Neural cell (in vitro differentiated cells): ENCODE measurements around the gene CPNE4. TPM values are rescaled to one million over a fixed set of nuclear protein-coding genes. Genes with fewer than 3 reads are reported as not detected.

Source experiments
- H2AFZ ChIP-seq: fragments of 200-600, 300-800 bp; sonication (generic), shearing (Covaris generic); 2 replicates; pipeline ENCODE4 v1.6.0; 2014; ENCODE audit warnings: low read depth, mild to moderate bottlenecking, antibody characterized with exemption, low read length, moderate library complexity
- H3F3A ChIP-seq: fragments of 200-600 bp; shearing (Covaris generic); 2 replicates; pipeline ENCODE4 v1.6.1; 2016; ENCODE audit warnings: mild to moderate bottlenecking, moderate library complexity, mixed read lengths, antibody characterized with exemption, low read length; ENCODE audit not compliant: insufficient read depth, poor library complexity, severe bottlenecking
- H3K27ac ChIP-seq: fragments of 200-600, 300-800 bp; sonication (generic), shearing (Covaris generic); 2 replicates; pipeline ENCODE4 v1.5.1; 2014; ENCODE audit warnings: mild to moderate bottlenecking, low read length, moderate library complexity
- H3K27me3 ChIP-seq: fragments of 300-800, 200-600 bp; sonication (generic), shearing (Covaris generic); 2 replicates; pipeline ENCODE4 v1.6.0; 2014; ENCODE audit warnings: mild to moderate bottlenecking, low read depth, low read length, moderate library complexity; ENCODE audit not compliant: insufficient read depth
- H3K36me3 ChIP-seq: fragments of 300-800, 200-600 bp; sonication (generic), shearing (Covaris generic); 2 replicates; pipeline ENCODE4 v1.5.1; 2014; ENCODE audit warnings: mild to moderate bottlenecking, antibody characterized with exemption, low read length, moderate library complexity; ENCODE audit not compliant: insufficient read depth
- H3K4me2 ChIP-seq: fragments of 300-800, 200-600 bp; sonication (generic), shearing (Covaris generic); 2 replicates; pipeline ENCODE4 v1.6.0; 2014; ENCODE audit warnings: mild to moderate bottlenecking, low read length
- H3K4me3 ChIP-seq: fragments of 300-800, 200-600 bp; sonication (generic), shearing (Covaris generic); 2 replicates; pipeline ENCODE4 v1.5.1; 2014; ENCODE audit warnings: mild to moderate bottlenecking, low read length, moderate library complexity
- H3K79me2 ChIP-seq: fragments of 200-600 bp; shearing (Covaris generic); replicated peaks from 2 replicates; pipeline ENCODE4 v1.6.0; 2014; ENCODE audit warnings: mild to moderate bottlenecking, low read length, moderate library complexity; ENCODE audit not compliant: insufficient read depth
- H3K9ac ChIP-seq: fragments of 300-800, 200-600 bp; sonication (generic), shearing (Covaris generic); 2 replicates; pipeline ENCODE4 v1.6.1; 2016; ENCODE audit warnings: mild to moderate bottlenecking, low read length, mixed read lengths
- H3K9me2 ChIP-seq: fragments of 200-600 bp; shearing (Covaris generic); 2 replicates; pipeline ENCODE4 v1.6.1; 2016; ENCODE audit warnings: mild to moderate bottlenecking, low read length, mixed read lengths; ENCODE audit not compliant: insufficient read depth
- H3K9me3 ChIP-seq: fragments of 200-600, 300-800 bp; sonication (generic), shearing (Covaris generic); 2 replicates; pipeline ENCODE4 v1.6.1; 2016; ENCODE audit warnings: mild to moderate bottlenecking, mixed run types, low read length, moderate library complexity, mixed read lengths
- H4K20me1 ChIP-seq: fragments of 200-600 bp; shearing (Covaris generic); 2 replicates; pipeline ENCODE4 v1.6.1; 2016; ENCODE audit warnings: mild to moderate bottlenecking, mixed run types; ENCODE audit not compliant: insufficient read depth
- CTCF ChIP-seq: fragments of 450-650 bp; IDR thresholded peaks from 2 replicates; pipeline ENCODE4 v1.5.1; 2014; ENCODE audit warnings: antibody characterized with exemption, mild to moderate bottlenecking, moderate library complexity; ENCODE audit not compliant: poor library complexity, severe bottlenecking
- EP300 ChIP-seq: fragments of 450-650 bp; conservative IDR thresholded peaks from 2 replicates; pipeline ENCODE4 v1.6.1; 2014; ENCODE audit warnings: antibody characterized with exemption, mild to moderate bottlenecking, moderate library complexity; ENCODE audit not compliant: poor library complexity, severe bottlenecking
- EZH2 ChIP-seq: fragments of 200-600, 300-800 bp; shearing (Covaris generic), sonication (generic); IDR thresholded peaks from 2 replicates; pipeline ENCODE4 v1.6.1; 2014; ENCODE audit warnings: antibody characterized with exemption, low read length, borderline replicate concordance, mild to moderate bottlenecking; ENCODE audit not compliant: insufficient read depth, poor library complexity, severe bottlenecking
- MXI1 ChIP-seq: fragments of 450-650 bp; conservative IDR thresholded peaks from 2 replicates; pipeline ENCODE4 v1.6.1; 2014; ENCODE audit warnings: antibody characterized with exemption, mild to moderate bottlenecking; ENCODE audit not compliant: poor library complexity, severe bottlenecking
- POLR2AphosphoS5 ChIP-seq: IDR thresholded peaks from 2 replicates; pipeline ENCODE4 v1.6.1; 2012
- RAD21 ChIP-seq: fragments of 450-650 bp; conservative IDR thresholded peaks from 2 replicates; pipeline ENCODE4 v1.6.1; 2014; ENCODE audit warnings: antibody characterized with exemption, mild to moderate bottlenecking, moderate library complexity
- SMC3 ChIP-seq: fragments of 450-650 bp; conservative IDR thresholded peaks from 2 replicates; pipeline ENCODE4 v1.6.1; 2014; ENCODE audit warnings: antibody characterized with exemption, mild to moderate bottlenecking, moderate library complexity; ENCODE audit not compliant: poor library complexity
- TAF1 ChIP-seq: IDR thresholded peaks from 2 replicates; pipeline ENCODE4 v1.6.1; 2012; ENCODE audit warnings: low read depth
- polyA plus RNA-seq: library from polyadenylated mRNA; depleted of rRNA; stranded (reverse); fragments of >200 nt; gene quantifications from 2 replicates; pipeline ENCODE4 v1.2.3, GENCODE V29; 2014
- TF ChIP-seq, protein P1 (sequence below): IDR thresholded peaks from 2 replicates; pipeline ENCODE4 v1.6.1; 2012; ENCODE audit warnings: borderline replicate concordance

Gene CPNE4
- polyA plus RNA-seq, 1 donor from 2014 or later: 0.59 TPM

DNA sequence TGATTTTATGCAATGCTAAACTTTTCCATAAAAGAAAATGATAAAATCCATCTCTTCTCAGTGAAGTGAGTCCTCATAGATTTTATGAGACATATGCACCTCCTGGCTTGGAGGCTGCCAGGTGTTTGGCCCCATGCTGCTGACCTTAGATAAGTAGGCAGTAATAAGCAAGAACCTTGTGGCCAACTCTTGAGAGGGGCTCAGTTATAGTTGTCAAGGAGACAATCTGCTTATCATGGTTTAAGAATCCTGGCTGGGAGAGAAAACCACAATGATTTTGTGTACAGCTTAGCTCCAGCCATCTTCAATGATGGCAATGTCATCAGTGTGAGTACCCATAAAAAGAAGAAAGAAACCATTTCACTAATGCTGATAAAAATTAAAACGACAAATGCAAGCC lies 252.1 kb downstream of the CPNE4 start:
- Histone ChIP-seq H3K79me2 (no peaks in the 10 kb centered on the region), H3F3A (no peaks in the 10 kb centered on the region)

DNA sequence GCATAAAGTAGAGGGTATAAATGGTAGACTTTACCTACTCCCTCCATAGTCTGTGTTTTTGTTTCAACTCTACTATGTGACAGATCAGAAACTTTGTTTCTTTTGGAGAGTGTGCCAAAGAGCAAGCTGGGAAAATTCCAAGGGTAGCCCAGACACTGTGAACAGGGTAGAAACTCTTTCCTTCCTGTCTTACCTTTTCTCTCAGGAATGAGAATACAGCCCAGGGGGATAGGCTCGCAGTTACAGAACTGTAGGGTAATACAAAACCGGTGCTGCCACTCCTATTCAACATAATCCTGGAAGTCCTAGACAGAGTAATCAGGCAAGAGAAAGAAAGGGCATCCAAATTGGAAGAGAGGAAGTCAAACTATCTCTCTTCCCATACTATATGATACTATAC lies 256.3 kb downstream of the CPNE4 start:
- no peak overlapping the region for H3K4me2 ChIP-seq
- no peaks in the 10 kb centered on the region for H4K20me1 ChIP-seq
- H3F3A ChIP-seq: no peaks in the 10 kb centered on the region
- H3K27ac ChIP-seq: no peak overlapping the region
- H3K9me2 ChIP-seq: no peaks in the 10 kb centered on the region
- H3K36me3 ChIP-seq: no peaks in the 10 kb centered on the region
- H3K27me3 ChIP-seq: no peaks in the 10 kb centered on the region
- peaks cover 4% of the 10 kb centered on the region for H3K9me3 ChIP-seq
- no peak overlapping the region for H3K9ac ChIP-seq
- no peak overlapping the region for H2AFZ ChIP-seq
- H3K79me2 ChIP-seq: no peaks in the 10 kb centered on the region
- TF ChIP-seq EZH2 (no peak), TAF1 (no peak), RAD21 (no peak), EP300 (no peak), POLR2AphosphoS5 (no peak), MXI1 (no peak), CTCF (no peak), SMC3 (no peak)
- TF ChIP-seq, protein P1, sequence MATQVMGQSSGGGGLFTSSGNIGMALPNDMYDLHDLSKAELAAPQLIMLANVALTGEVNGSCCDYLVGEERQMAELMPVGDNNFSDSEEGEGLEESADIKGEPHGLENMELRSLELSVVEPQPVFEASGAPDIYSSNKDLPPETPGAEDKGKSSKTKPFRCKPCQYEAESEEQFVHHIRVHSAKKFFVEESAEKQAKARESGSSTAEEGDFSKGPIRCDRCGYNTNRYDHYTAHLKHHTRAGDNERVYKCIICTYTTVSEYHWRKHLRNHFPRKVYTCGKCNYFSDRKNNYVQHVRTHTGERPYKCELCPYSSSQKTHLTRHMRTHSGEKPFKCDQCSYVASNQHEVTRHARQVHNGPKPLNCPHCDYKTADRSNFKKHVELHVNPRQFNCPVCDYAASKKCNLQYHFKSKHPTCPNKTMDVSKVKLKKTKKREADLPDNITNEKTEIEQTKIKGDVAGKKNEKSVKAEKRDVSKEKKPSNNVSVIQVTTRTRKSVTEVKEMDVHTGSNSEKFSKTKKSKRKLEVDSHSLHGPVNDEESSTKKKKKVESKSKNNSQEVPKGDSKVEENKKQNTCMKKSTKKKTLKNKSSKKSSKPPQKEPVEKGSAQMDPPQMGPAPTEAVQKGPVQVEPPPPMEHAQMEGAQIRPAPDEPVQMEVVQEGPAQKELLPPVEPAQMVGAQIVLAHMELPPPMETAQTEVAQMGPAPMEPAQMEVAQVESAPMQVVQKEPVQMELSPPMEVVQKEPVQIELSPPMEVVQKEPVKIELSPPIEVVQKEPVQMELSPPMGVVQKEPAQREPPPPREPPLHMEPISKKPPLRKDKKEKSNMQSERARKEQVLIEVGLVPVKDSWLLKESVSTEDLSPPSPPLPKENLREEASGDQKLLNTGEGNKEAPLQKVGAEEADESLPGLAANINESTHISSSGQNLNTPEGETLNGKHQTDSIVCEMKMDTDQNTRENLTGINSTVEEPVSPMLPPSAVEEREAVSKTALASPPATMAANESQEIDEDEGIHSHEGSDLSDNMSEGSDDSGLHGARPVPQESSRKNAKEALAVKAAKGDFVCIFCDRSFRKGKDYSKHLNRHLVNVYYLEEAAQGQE: no peak
- H3K4me3 ChIP-seq: no peak overlapping the region

More for the DNA sequence above, 252.1 kb downstream of the CPNE4 start:
- Histone ChIP-seq H3K27ac (no peak overlapping the region), H3K9me3 (peaks cover 4% of the 10 kb centered on the region), H3K4me2 (no peak overlapping the region), H3K36me3 (no peaks in the 10 kb centered on the region), H3K4me3 (no peak overlapping the region), H3K9ac (no peak overlapping the region), H3K9me2 (no peaks in the 10 kb centered on the region), H3K27me3 (no peaks in the 10 kb centered on the region), H2AFZ (no peak overlapping the region), H4K20me1 (no peaks in the 10 kb centered on the region)
- TF ChIP-seq CTCF (no peak), SMC3 (no peak), EP300 (no peak), POLR2AphosphoS5 (no peak), MXI1 (no peak), RAD21 (no peak), TAF1 (no peak), EZH2 (no peak)
- TF ChIP-seq, protein P1: no peak
